Lower leg skin (tissue), 3 donors: ENCODE results near the gene NMNAT3.

ENCODE experiments used
- CTCF ChIP-seq, 3 donors: fragments of 450-650 bp; IDR thresholded peaks; one replicate each; pipeline ENCODE4 v1.5.1; 2016; ENCODE audit warnings: antibody characterized with exemption in 3 of 3, mild to moderate bottlenecking in 3 of 3, moderate library complexity in 2 of 3
- POLR2A ChIP-seq, 2 donors: fragments of 450-650 bp; IDR thresholded peaks; one replicate each; pipeline ENCODE4 v1.6.1; 2016 to 2017; ENCODE audit warnings: antibody characterized with exemption in 2 of 2, mild to moderate bottlenecking in 1 of 2, moderate library complexity in 1 of 2

DNA sequence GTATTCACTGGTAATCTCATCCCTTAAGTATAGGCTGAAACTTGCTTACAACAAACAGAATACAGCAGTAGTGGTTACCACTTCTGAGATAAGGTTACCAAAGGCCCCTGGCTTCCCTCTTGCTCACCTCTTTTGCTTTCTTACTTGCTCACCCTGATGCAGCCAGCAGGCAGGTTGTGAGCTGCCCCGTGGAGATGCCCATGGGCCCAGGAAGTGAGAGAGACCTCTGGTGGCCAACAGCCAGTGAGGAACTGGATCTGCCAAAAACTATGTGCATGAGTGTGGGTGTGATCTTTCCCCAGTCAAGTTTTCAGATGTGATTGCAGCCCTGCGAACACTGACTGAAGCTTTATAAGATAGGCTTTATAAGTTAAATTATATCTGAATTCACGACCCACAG, 48.7 kb downstream of the NMNAT3 start:
- TF ChIP-seq CTCF (IDR thresholded peaks at IDR 0.05) (no peak), POLR2A (IDR thresholded peaks at IDR 0.05) (no peak)
